NCI-H146 treated with DMSO at 0.1 percent for 48 hours (cell line): ENCODE results near the gene CTNNA2.

Experiments used
- DNase-seq: peaks from one replicate; lab custom pipeline; 2025; ENCODE audit not compliant: unreplicated experiment; lab: John Stamatoyannopoulos, UW

CTNNA2 gene

DNA sequence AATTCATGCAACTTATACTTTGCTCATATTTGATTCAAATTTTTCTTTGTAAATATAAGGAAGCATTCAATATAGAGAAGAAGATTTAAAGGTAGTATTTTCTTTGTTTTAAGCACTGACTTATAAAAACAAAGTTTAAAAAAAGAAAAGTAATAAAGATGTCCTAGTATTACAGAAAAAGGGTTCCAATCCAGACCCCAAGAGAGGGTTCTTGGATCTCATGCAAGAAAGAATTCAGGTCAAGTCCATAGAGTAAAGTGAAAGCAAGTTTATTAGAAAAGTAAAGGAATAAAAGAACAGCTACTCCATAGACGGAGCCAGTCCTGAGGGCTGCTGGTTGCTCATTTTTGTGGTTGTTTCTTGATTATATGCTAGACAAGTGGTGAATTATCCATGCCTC is 267.9 kb downstream of the CTNNA2 start:
- no peak for DNase-seq

DNA sequence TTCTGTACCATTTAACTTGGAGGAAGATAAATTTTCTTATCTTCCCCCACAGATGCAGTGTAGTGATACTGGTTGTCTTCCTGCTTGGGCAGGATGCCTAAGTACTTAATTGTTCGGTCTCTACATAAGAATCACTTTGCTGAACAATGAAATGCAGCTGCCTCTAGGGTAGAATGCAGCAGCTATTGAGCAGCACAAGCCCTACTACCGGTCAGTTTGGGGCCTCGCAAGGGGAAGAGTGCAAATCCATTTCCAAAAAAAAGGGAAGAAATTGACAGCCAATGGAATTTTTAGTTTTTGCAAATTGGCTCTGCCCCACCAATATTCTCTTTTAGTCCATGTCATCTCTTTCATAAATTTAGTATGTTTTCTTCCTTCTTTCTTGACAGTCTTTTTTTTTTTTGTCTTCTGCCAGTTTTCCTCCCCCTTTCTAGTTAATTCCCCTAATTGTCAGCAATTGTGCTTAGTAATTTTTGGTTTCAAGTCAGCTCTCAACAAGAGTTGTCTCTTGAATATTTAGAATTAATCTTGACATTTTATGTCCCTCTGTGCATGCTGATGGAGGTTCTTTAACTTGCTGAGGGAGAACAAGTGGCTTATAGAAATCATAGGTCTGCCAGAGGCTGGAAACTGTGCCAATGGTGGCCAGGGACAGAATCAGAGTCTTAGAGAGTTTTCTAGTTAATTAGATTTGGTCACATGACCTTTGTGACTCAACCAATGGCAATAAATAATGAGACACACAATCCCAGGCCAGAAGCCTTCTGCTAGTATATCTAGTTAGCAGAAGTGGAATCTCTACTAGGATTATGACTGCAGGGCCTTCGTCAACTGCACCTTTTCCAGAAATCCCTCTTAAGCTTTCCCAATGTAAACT is 270.0 kb downstream of the CTNNA2 start:
- no peak for DNase-seq

DNA sequence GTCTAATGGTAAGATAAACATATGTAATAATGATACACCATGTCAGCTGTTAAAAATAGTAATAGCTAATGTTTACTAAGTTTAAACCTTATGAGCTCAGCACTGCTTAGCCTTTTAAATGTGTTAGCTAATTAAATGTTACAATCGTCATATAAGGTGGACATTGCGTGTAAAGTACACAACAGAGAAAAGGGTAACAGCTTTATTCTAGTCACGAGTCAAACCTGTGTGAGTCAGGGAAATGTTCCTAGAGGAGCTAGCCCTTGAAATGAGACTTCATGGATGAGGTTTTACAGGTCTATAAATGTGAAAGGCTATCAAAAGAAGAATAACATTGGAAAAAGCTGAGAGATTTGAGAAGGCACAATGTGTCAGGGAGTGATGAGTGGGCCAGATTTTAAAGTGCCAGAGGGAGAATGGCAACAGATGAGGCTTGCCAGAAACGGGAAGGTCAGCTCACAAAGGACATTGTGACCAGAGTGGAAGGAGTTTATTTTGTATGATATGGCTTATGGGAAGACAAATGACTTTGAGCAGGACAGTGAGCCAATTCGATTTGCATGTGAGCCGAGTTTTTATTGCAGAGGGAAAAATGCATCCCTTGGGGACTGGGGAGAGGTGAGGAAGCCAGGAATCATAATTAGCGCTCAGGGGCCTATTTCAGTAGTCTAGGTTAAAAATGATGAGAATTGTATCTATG is 276.3 kb downstream of the CTNNA2 start:
- no peak for DNase-seq

DNA sequence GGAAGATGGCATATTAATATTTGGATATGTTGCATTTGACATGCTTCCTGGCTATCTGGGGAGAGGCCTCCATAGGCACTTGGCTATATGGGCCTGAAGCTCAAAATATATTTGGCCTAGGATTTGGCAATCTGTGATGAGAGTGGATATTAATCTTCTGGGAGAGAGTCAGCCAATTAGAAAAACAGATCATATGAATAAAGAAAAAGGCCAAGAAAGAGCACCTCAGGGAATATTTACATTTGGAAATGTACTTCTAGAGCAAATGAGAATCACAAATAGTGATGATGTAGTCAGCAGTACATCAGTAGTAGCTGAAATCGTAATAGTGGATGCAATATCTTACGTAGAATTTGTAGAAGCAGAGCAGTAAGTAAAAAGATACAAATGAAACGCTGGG is 277.0 kb downstream of the CTNNA2 start:
- no peak for DNase-seq

- no peak for DNase-seq
Measured at GRCh38 chr2:79792090-79792489, 279.2 kb downstream of the CTNNA2 start.

- no peak for DNase-seq
Measured at GRCh38 chr2:79793006-79793405, 280.2 kb downstream of the CTNNA2 start.

DNA sequence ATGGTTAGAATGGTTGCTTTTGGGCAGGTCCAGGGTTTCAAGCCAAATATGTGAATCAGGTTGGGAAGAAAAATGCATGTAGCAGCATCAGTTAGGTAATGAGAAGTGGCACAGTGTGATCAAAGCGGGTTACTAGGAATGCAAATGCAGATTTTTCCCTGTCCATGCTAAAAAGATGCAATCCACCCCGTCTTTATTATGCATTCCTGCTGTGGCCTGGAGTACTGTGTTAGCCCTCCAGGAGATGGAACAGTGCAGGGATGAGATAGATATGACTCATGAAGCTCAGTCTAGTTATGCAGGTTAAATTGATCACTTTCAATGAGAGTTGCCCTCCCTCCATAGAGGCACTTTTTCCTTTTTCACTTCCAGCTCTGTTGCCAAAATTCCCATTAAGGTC is 283.8 kb downstream of the CTNNA2 start:
- no peak for DNase-seq

- no peak for DNase-seq
Measured at GRCh38 chr2:79798776-79799175, 285.9 kb downstream of the CTNNA2 start.

- no peak for DNase-seq
Measured at GRCh38 chr2:79799729-79800128, 286.9 kb downstream of the CTNNA2 start.

DNA sequence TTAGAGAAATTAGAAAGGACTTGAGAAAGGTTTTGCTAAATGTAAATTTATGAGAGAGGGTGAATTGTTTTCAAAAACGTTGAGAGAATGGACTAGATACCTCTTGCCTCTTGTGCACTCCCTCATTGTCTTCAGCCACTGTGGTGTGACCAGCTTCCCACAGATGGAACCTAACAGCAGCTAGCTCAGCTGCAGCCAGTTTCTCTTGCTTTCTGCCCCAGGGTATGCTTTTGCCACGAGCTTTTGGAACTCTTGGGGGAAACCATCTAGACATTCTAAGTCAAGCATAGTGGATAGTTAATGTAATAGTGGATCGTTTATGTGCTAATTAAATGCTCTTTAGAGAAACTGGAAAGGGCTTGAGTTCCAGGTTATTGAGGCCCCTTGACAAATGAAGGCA is 288.2 kb downstream of the CTNNA2 start:
- DNase-seq, result no peak

DNA sequence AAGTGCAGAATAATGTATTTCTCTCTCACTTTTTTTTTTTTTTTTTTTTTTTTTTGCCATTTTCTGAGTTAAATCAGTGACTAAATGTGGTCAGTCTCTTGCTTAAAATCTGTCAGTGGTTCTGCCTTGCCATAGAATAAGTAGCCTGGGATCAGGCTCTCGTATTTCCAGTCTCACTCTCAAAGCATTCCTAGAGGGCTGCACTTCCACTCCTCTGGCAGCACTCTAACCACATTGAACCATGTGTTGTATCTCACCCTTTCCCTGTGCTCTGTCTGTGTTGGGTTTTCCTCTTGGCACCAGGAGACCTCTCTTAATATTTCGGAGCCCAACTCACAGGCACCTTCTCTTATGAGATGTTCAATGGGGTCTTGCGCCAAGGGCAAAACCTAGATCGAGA is 304.4 kb downstream of the CTNNA2 start:
- no peak for DNase-seq

DNA sequence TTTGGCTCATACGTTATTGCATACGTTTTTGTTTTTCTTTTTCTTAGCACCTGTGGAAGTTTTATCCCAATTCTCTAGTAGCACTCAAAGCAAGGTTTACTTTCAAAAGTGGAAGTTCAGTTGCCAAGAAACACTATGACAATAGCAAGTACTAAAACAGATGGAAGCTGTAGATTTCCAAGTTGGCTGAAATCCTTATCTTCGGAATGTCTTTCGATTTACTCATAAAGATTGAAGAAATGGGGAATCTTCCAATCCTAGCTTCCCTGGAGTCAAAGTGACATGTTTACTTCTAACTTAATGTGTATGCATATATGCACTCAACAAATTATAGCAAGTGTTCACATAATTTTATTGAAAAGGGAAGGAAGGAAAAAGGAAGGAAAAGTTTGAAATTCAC is 307.4 kb downstream of the CTNNA2 start:
- no peak for DNase-seq

GRCh38 chr2:79822136-79822535 is 309.3 kb downstream of the CTNNA2 start:
- DNase-seq, result no peak

GRCh38 chr2:79824086-79824786 is 311.4 kb downstream of the CTNNA2 start:
- DNase-seq, result no peak

- no peak for DNase-seq
Measured at GRCh38 chr2:79827881-79828280, 315.0 kb downstream of the CTNNA2 start.

GRCh38 chr2:79830501-79830900 is 317.6 kb downstream of the CTNNA2 start:
- no peak for DNase-seq

DNA sequence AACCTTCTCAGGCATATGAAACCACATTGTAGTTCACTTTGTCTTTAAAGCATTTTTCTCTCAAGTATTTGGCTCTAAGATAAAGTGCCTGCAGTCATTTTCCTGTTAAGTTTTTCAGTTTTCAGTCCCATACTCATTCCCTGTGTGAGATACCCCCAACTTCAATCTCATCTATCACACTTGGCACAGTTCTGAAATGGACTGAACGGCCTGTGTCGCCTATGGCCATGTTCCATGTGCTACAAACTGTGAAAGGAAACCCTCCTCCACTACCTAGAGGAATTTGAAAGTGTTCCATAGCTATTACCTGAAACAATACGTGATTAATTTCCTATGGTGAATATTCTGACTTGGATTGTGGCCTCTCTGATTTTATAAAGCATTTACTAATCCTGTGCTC is 319.1 kb downstream of the CTNNA2 start:
- DNase-seq, result no peak

DNA sequence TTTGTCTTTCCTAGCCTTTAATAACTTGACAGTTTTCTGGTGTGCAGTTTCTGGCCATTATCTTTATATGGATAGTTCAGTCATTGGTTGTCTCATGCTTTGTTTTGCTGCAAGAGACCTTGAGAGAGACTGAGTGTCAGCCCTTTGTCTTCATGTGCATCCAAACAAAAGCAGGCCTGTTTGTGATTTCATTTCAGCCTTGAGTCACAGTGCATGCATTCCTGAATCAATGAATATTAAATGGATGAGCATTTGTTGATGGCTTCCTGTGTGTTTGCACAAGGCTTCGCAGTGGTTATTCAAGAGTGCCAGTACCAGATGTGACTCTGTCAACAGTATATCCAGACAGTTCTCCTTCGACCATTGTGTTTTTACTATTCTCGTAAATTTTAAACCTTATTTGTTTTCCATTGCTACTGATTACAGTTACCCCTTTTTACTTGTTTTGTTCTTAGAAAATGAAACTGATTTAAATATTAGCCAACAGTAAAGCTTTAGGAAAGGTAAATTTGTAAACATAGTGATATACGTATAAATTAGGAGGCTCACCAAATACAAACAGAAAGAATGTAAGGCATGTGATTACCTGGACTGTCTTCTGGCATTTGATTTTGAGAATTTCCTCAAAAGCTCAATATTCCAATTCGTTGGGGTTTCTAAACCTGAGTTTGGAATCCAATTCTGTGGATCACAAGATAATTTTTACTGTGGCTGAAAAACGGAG is 319.8 kb downstream of the CTNNA2 start:
- DNase-seq, result no peak

DNA sequence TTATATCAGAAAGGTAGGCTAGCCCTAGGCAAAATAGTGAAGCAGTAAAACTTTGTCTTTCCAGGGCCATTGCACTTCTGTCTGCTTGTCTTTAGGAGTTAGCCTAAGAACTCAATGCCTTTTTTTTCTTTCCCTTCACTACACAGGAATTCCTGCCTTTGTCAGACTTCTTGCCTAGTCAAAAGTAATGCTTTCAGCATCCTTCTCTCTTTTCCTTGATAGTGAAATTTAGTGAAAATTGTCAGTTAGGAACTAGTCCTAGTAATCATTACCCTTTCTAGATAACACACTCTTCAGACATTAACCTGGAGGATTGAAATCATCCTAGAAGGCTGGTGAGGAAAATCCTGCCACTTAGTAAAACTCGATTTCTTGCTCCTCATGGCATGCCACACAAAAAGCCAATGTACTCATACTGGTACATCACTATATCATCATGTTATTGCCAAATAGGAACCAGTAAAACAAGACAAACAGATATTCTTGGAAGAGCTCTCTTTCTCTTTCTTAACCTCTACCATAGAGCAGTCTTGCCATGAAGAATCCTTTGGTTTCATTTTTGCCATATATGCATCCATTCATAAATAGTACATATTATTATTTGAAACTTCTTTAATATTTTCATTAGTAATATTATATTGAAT is 320.5 kb downstream of the CTNNA2 start:
- no peak for DNase-seq

DNA sequence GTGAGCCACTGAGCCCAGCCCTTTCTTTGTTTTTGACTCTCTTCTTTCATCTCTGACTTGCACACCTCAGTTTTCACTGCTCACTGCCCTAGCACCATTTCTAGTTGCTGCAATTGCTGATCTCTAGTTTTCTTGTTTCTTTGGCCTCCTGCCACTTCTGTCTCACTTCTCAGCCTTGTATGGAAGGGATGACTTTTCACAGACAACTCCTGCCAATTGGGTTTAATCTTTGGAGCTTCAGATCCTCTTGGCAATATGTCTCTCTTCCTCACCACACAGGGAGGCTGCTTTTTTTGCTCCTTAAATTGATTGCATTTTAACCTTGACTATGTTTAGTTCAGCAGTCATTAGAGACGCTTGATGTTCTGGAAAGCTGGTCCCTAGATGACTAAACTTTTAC is 323.1 kb downstream of the CTNNA2 start:
- no peak for DNase-seq

DNA sequence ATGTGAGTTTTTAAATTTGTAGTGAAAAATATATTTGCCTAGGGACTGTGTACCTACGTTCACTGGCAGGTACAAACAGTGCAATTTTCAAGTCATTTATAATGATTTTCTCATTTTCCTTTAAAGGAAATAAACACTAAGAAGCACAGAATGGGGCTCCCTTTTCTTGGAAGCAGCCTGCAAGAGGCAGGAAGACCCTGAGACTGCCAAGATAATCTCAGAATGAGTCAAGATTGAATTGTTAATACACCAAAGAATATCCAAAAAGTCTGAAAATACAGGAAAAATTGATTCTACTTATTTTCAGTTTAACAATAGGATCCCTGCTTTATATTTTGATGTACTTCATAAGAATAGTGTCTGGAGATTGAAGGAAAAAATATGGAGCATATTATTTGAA is 331.2 kb downstream of the CTNNA2 start:
- no peak for DNase-seq
